GM18867 (cell line): ENCODE measurements around the gene MEDAG.

Experiments used
- ATAC-seq: cut with Tn5 transposase; IDR thresholded peaks from one replicate; pipeline ENCODE4 v1.9.1; 2021; ENCODE audit warnings: mild to moderate bottlenecking, moderate library complexity; ENCODE audit not compliant: unreplicated experiment

Gene MEDAG

GRCh38 chr13:30872685-30873461, 33.2 kb upstream of the MEDAG start:
- no peak for ATAC-seq

GRCh38 chr13:30873499-30873898, 32.6 kb upstream of the MEDAG start:
- no peak for ATAC-seq

GRCh38 chr13:30874111-30874510, 32.0 kb upstream of the MEDAG start:
- no peak for ATAC-seq

- ATAC-seq, result no peak
Observed at GRCh38 chr13:30874561-30874960, 31.5 kb upstream of the MEDAG start.

- no peak for ATAC-seq
Observed at GRCh38 chr13:30877335-30877734, 28.7 kb upstream of the MEDAG start.

- no peak for ATAC-seq
Observed at GRCh38 chr13:30880151-30880855, 25.8 kb upstream of the MEDAG start.

GRCh38 chr13:30880856-30881155, 25.3 kb upstream of the MEDAG start:
- no peak for ATAC-seq

GRCh38 chr13:30881191-30881651, 24.9 kb upstream of the MEDAG start:
- no peak for ATAC-seq

- ATAC-seq, result no peak
Observed at GRCh38 chr13:30882026-30882850, 23.8 kb upstream of the MEDAG start.

GRCh38 chr13:30882996-30883766, 22.9 kb upstream of the MEDAG start:
- ATAC-seq, result no peak

- no peak for ATAC-seq
Observed at GRCh38 chr13:30884543-30884942, 21.5 kb upstream of the MEDAG start.

- no peak for ATAC-seq
Observed at GRCh38 chr13:30889196-30889690, 16.8 kb upstream of the MEDAG start.

GRCh38 chr13:30892966-30893365, 13.1 kb upstream of the MEDAG start:
- ATAC-seq, result no peak

- ATAC-seq, result no peak
Observed at GRCh38 chr13:30895773-30896172, 10.3 kb upstream of the MEDAG start.

- ATAC-seq, result no peak
Observed at GRCh38 chr13:30898070-30898469, 8.0 kb upstream of the MEDAG start.

GRCh38 chr13:30898678-30899241, 7.3 kb upstream of the MEDAG start:
- no peak for ATAC-seq

GRCh38 chr13:30900436-30900835, 5.6 kb upstream of the MEDAG start:
- no peak for ATAC-seq

GRCh38 chr13:30900952-30901749, 4.9 kb upstream of the MEDAG start:
- ATAC-seq, result no peak

- ATAC-seq, result no peak
Observed at GRCh38 chr13:30904043-30904442, 2.0 kb upstream of the MEDAG start.
